HepG2 (cell line): ENCODE measurements around the gene FAM234A. TPM values are rescaled to one million over a fixed set of nuclear protein-coding genes. Genes with fewer than 3 reads are reported as not detected.
A peak's percentile ranks its signal among the peaks of the same experiment; 100 is the strongest.

ENCODE experiments used
- ATAC-seq: fragments of 200-7000 bp; cut with Tn5 transposase; 3 replicates; pipeline ENCODE4 v1.9.1; 2020; ENCODE audit warnings: mild to moderate bottlenecking, moderate library complexity
- BruUV-seq: library from RNA; stranded (reverse); fragments of 400-500 nt; replicated peaks from 2 replicates; lab custom pipeline; 2021; lab: Mats Ljungman, UMichigan
- CTCF ChIA-PET: fragments of 300-600 bp; formaldehyde crosslinking; extraction: SDS; loops from one replicate; lab custom pipeline; 2021; ENCODE audit warnings: low total read pairs, inconsistent platforms, low intra/inter-chr PET ratio; lab: Yijun Ruan, JAX
- POLR2A ChIA-PET: fragments of 350-600 bp; sonication (Branson Sonifier 250); formaldehyde crosslinking; loops from one replicate; lab custom pipeline; 2020; ENCODE audit warnings: antibody characterized with exemption, inconsistent platforms; lab: Yijun Ruan, JAX
- DNase-seq: peaks from one replicate; pipeline ENCODE4 v3.0.0-alpha.2; 2015; ENCODE audit warnings: low spot score
- FAIRE-seq: peaks from 3 replicates; lab custom pipeline; 2011; peaks lifted over from hg19 to GRCh38; lab: Jason Lieb, UNC
- H2AFZ ChIP-seq: one replicate; pipeline ENCODE4 v1.6.1; 2011; ENCODE audit warnings: low read length, inconsistent platforms
- H3K27ac ChIP-seq: fragments of 300-600 bp; 3 replicates; pipeline ENCODE4 v1.8.0; 2011; ENCODE audit warnings: mixed run types, mild to moderate bottlenecking, mixed read lengths, low read length, inconsistent platforms; ENCODE audit not compliant: insufficient read depth; ENCODE audit errors: extremely low read length
- H3K27me3 ChIP-seq, 2 experiments: fragments of 200-600 bp in 1 of 2; 2 replicates in 1 of 2; 3 replicates in 1 of 2; pipeline versions ENCODE4 v1.6.0 to v1.8.0; 2011; ENCODE audit warnings: low read length in 2 of 2, mild to moderate bottlenecking in 2 of 2, moderate library complexity in 2 of 2, inconsistent platforms in 1 of 2; ENCODE audit not compliant: insufficient read depth in 2 of 2, control insufficient read depth in 1 of 2
- H3K36me3 ChIP-seq, 2 experiments: fragments of 200-600 bp in 1 of 2; replicated peaks in 1 of 2; 2 replicates in 1 of 2; 3 replicates in 1 of 2; pipeline versions ENCODE4 v1.5.1 to v1.8.0; 2011; ENCODE audit warnings: low read length in 2 of 2, inconsistent platforms in 1 of 2; ENCODE audit not compliant: insufficient read depth in 2 of 2, control insufficient read depth in 1 of 2
- H3K4me1 ChIP-seq: 2 replicates; pipeline ENCODE4 v1.5.1; 2012; ENCODE audit warnings: low read length, inconsistent platforms; ENCODE audit not compliant: insufficient read depth
- H3K4me2 ChIP-seq: 2 replicates; pipeline ENCODE4 v1.6.0; 2011; ENCODE audit warnings: low read depth, low read length, inconsistent platforms
- H3K4me3 ChIP-seq, 3 experiments: fragments of 200-600 bp in 1 of 3; sonication (generic), shearing (Covaris generic) in 1 of 3; replicated peaks in 1 of 3; 2 replicates each; pipeline ENCODE4 v1.5.1; 2011 to 2016; ENCODE audit warnings: low read length in 3 of 3, inconsistent platforms in 2 of 3, low read depth in 2 of 3, mild to moderate bottlenecking in 2 of 3, control low read depth in 1 of 3, mixed read lengths in 1 of 3; ENCODE audit not compliant: insufficient read depth in 1 of 3
- H3K79me2 ChIP-seq: one replicate; pipeline ENCODE4 v1.6.1; 2011; ENCODE audit warnings: low read length, inconsistent platforms; ENCODE audit not compliant: insufficient read depth
- H3K9ac ChIP-seq: 2 replicates; pipeline ENCODE4 v1.6.0; 2011; ENCODE audit warnings: mild to moderate bottlenecking, low read depth, low read length, inconsistent platforms; ENCODE audit not compliant: insufficient read depth
- H3K9me3 ChIP-seq: 2 replicates; pipeline ENCODE4 v1.5.1; 2012; ENCODE audit warnings: mild to moderate bottlenecking, low read length
- H4K20me1 ChIP-seq: 2 replicates; pipeline ENCODE4 v1.6.0; 2011; ENCODE audit warnings: inconsistent platforms, mild to moderate bottlenecking, low read length, moderate library complexity; ENCODE audit not compliant: insufficient read depth
- AGO2 ChIP-seq: fragments of 200-400 bp; formaldehyde crosslinking; optimal IDR thresholded peaks from 2 replicates; pipeline ENCODE3; 2017; ENCODE audit warnings: mild to moderate bottlenecking, low read depth, low read length, moderate library complexity
- DMAP1 ChIP-seq: IDR thresholded peaks from 2 replicates; pipeline ENCODE4 v1.6.1; 2016
- TCF7L2 ChIP-seq: IDR thresholded peaks from 2 replicates; pipeline ENCODE4 v1.6.1; 2011; ENCODE audit warnings: mild to moderate bottlenecking, low read depth, low read length, moderate library complexity
- ZBTB14 ChIP-seq: sonication (generic); formaldehyde crosslinking; IDR thresholded peaks from 2 replicates; pipeline ENCODE4 v1.4.0; 2020; ENCODE audit warnings: missing genetic modification reagents
- ZBTB33 ChIP-seq: sonication (generic); formaldehyde crosslinking; IDR thresholded peaks from 2 replicates; pipeline ENCODE4 v1.4.0; 2020; ENCODE audit warnings: missing genetic modification reagents
- WGBS: methylation state at CpG from one replicate; pipeline ENCODE4 v1.1.6; 2017; ENCODE audit warnings: low lambda C conversion rate; 5-methylcytosine and 5-hydroxymethylcytosine counted together
- in situ Hi-C: cut with HindIII; loops from 2 replicates; pipeline ENCODE4 v1.10.0; 2017; ENCODE audit warnings: low pct_unique_long_range_greater_than_20kb; ENCODE audit not compliant: extremely low pct_ligation_motif_present
- intact Hi-C: fragments of 100-400 bp; cut with micrococcal nuclease; formaldehyde crosslinking; loops from one replicate; pipeline ENCODE4 v1.10.0; 2022; ENCODE audit not compliant: unreplicated experiment
- polyA plus RNA-seq, 8 experiments: library from polyadenylated mRNA; depleted of rRNA in 3 of 8; stranded (reverse) in 7 of 8; unstranded in 1 of 8; fragments of >200 nt; fragmentation: Illumina TruSeq in 4 of 8; extraction: Trizol in 4 of 8; gene quantifications; 2 replicates each; pipeline versions ENCODE4 v1.2.1 to v1.2.3, GENCODE V29; 2011 to 2016; ENCODE audit warnings: low read depth in 4 of 8, missing spikeins in 1 of 8, mixed read lengths in 1 of 8; ENCODE audit not compliant: insufficient read depth in 1 of 8
- total RNA-seq, 5 experiments: library from RNA; depleted of rRNA; stranded (reverse); fragments of >200 nt; fragmentation: Illumina TruSeq; extraction: Trizol; gene quantifications; 2 replicates each; pipeline ENCODE4 v1.2.3, GENCODE V29; 2016; ENCODE audit warnings: low read depth in 1 of 5

The FAM234A gene
- total and polyA plus RNA-seq, 2 of the 13 experiments (the other 11 are each of a cell fraction or from before 2014, with no cell fraction given) = 29.2 to 34.4 TPM

GRCh38 chr16:285146-286055 lies 50.8 kb downstream of the FAM234A start:
- FAIRE-seq (no peak), ATAC-seq (no peak), DNase-seq (no peak)
- TF ChIP-seq ZBTB14 (CRISPR knock-in tag) (no peak), AGO2 (peak; percentile 11), ZBTB33 (CRISPR knock-in tag) (peak; percentile 60; the same call in 1 of the 2 replicates), DMAP1 (no peak), TCF7L2 (no peak)
- ChIA-PET POLR2A (no interaction called here), CTCF (no interaction called here)
- BruUV-seq = no TSS peak
- Histone ChIP-seq H3K4me2 (no peak overlapping the region), H3K4me1 (peaks cover 6% of the 10 kb centered on the region; the same call in 1 of the 2 replicates), H3K9ac (no peak overlapping the region), H2AFZ (no peak overlapping the region), H4K20me1 (no peaks in the 10 kb centered on the region), H3K36me3 (peaks cover 12 to 36% of the 10 kb centered on the region in 2 experiments; a peak in 4 of 5 replicates), H3K4me3 (no peak overlapping the region), H3K27ac (no peak overlapping the region), H3K79me2 (no peaks in the 10 kb centered on the region), H3K27me3 (peaks cover 4 to 25% of the 10 kb centered on the region in 2 experiments; a peak in 4 of 5 replicates), H3K9me3 (no peaks in the 10 kb centered on the region)
- in situ Hi-C loops = no loop called here
- 92% methylated on average over 35 of the region's 48 CpGs for WGBS
- intact Hi-C loops = loop anchor here (5.0 kb wide), 1 partner anchor 48 kb away; no protein-coding TSS in a partner anchor
